HepG2 (cell line): Measurements from ENCODE around the gene OR2V2. TPM values are rescaled to one million over a fixed set of nuclear protein-coding genes. Genes with fewer than 3 reads are reported as not detected.

ENCODE experiments used
- BRCA1 ChIP-seq: sonication (generic); formaldehyde crosslinking; IDR thresholded peaks from 2 replicates; pipeline ENCODE4 v1.4.0; 2020; ENCODE audit warnings: missing genetic modification reagents
- CHCHD3 ChIP-seq: sonication (generic); formaldehyde crosslinking; IDR thresholded peaks from 2 replicates; pipeline ENCODE4 v1.8.0; 2022; ENCODE audit warnings: mild to moderate bottlenecking, missing genetic modification reagents, moderate library complexity
- CREB1 ChIP-seq, 2 experiments: fragments of 450-650 bp in 1 of 2; IDR thresholded peaks; 2 replicates each; pipeline ENCODE4 v1.6.1; 2016 to 2017; ENCODE audit warnings: control low read depth in 1 of 2, mild to moderate bottlenecking in 1 of 2, missing compliant biosample characterization in 1 of 2, missing genetic modification characterization in 1 of 2
- NFKB2 ChIP-seq: sonication (generic); formaldehyde crosslinking; IDR thresholded peaks from 2 replicates; pipeline ENCODE4 v1.4.0; 2020; ENCODE audit warnings: missing genetic modification reagents, borderline replicate concordance
- NR2C2 ChIP-seq: sonication (generic); formaldehyde crosslinking; IDR thresholded peaks from 2 replicates; pipeline ENCODE4 v1.4.0; 2020; ENCODE audit warnings: missing genetic modification reagents, mild to moderate bottlenecking, moderate library complexity, borderline replicate concordance
- PLRG1 ChIP-seq: fragments of 450-650 bp; conservative IDR thresholded peaks from 2 replicates; pipeline ENCODE4 v1.6.1; 2016
- POLR2AphosphoS2 ChIP-seq: IDR thresholded peaks from 2 replicates; pipeline ENCODE4 v1.6.1; 2011; ENCODE audit warnings: low read depth, low read length, improper control_type of control experiment
- REL ChIP-seq: sonication (generic); formaldehyde crosslinking; conservative IDR thresholded peaks from 2 replicates; pipeline ENCODE4 v1.8.0; 2022; ENCODE audit warnings: mild to moderate bottlenecking, missing genetic modification reagents, moderate library complexity
- SP140L ChIP-seq: sonication (generic); formaldehyde crosslinking; IDR thresholded peaks from 2 replicates; pipeline ENCODE4 v1.4.0; 2020; ENCODE audit warnings: missing genetic modification reagents, borderline replicate concordance
- ZNF232 ChIP-seq: sonication (generic); formaldehyde crosslinking; IDR thresholded peaks from 2 replicates; pipeline ENCODE4 v1.4.0; 2020; ENCODE audit warnings: missing genetic modification reagents, borderline replicate concordance
- ZNF24 ChIP-seq: fragments of 450-650 bp; IDR thresholded peaks from 2 replicates; pipeline ENCODE4 v1.6.1; 2017; ENCODE audit warnings: antibody characterized with exemption, mild to moderate bottlenecking
- ZNF296 ChIP-seq: sonication (generic); formaldehyde crosslinking; conservative IDR thresholded peaks from 2 replicates; pipeline ENCODE4 v1.5.0; 2020; ENCODE audit warnings: mild to moderate bottlenecking, missing genetic modification reagents
- ZNF430 ChIP-seq: sonication (generic); formaldehyde crosslinking; IDR thresholded peaks from 2 replicates; pipeline ENCODE4 v1.9.0; 2021; ENCODE audit warnings: mild to moderate bottlenecking, missing genetic modification reagents
- ZNF839 ChIP-seq: sonication (generic); formaldehyde crosslinking; IDR thresholded peaks from 2 replicates; pipeline ENCODE4 v1.4.0; 2020; ENCODE audit warnings: missing genetic modification reagents, mild to moderate bottlenecking, borderline replicate concordance
- ZNF850 ChIP-seq: sonication (generic); formaldehyde crosslinking; conservative IDR thresholded peaks from 2 replicates; pipeline ENCODE4 v1.9.0; 2021; ENCODE audit warnings: mild to moderate bottlenecking, missing genetic modification reagents
- ZNF883 ChIP-seq: sonication (generic); formaldehyde crosslinking; IDR thresholded peaks from 2 replicates; pipeline ENCODE4 v1.5.1; 2020; ENCODE audit warnings: mild to moderate bottlenecking, missing genetic modification reagents; ENCODE audit errors: not compliant biosample characterization
- polyA plus RNA-seq, 8 experiments: library from polyadenylated mRNA; depleted of rRNA in 3 of 8; stranded (reverse) in 7 of 8; unstranded in 1 of 8; fragments of >200 nt; fragmentation: Illumina TruSeq in 4 of 8; extraction: Trizol in 4 of 8; gene quantifications; 2 replicates each; pipeline versions ENCODE4 v1.2.1 to v1.2.3, GENCODE V29; 2011 to 2016; ENCODE audit warnings: low read depth in 4 of 8, missing spikeins in 1 of 8, mixed read lengths in 1 of 8; ENCODE audit not compliant: insufficient read depth in 1 of 8
- total RNA-seq, 5 experiments: library from RNA; depleted of rRNA; stranded (reverse); fragments of >200 nt; fragmentation: Illumina TruSeq; extraction: Trizol; gene quantifications; 2 replicates each; pipeline ENCODE4 v1.2.3, GENCODE V29; 2016; ENCODE audit warnings: low read depth in 1 of 5
- TF ChIP-seq, protein P1 (sequence below): sonication (generic); formaldehyde crosslinking; IDR thresholded peaks from 2 replicates; pipeline ENCODE4 v1.5.1; 2020; ENCODE audit warnings: mild to moderate bottlenecking, moderate library complexity, missing genetic modification reagents
- TF ChIP-seq, protein P2 (sequence below): sonication (generic); formaldehyde crosslinking; IDR thresholded peaks from 2 replicates; pipeline ENCODE4 v1.5.0; 2020; ENCODE audit warnings: missing genetic modification reagents, mild to moderate bottlenecking, borderline replicate concordance
- TF ChIP-seq, protein P3 (sequence below): IDR thresholded peaks from 2 replicates; pipeline ENCODE4 v1.6.1; 2016; ENCODE audit warnings: low read depth, missing genetic modification reagents, missing compliant biosample characterization
- TF ChIP-seq, protein P4 (sequence below): sonication (generic); formaldehyde crosslinking; IDR thresholded peaks from 2 replicates; pipeline ENCODE4 v1.5.1; 2020; ENCODE audit warnings: missing genetic modification reagents, mild to moderate bottlenecking, borderline replicate concordance

Gene OR2V2
- total and polyA plus RNA-seq, 2 of the 13 experiments (the other 11 are each of a cell fraction or from before 2014, with no cell fraction given): not detected

DNA sequence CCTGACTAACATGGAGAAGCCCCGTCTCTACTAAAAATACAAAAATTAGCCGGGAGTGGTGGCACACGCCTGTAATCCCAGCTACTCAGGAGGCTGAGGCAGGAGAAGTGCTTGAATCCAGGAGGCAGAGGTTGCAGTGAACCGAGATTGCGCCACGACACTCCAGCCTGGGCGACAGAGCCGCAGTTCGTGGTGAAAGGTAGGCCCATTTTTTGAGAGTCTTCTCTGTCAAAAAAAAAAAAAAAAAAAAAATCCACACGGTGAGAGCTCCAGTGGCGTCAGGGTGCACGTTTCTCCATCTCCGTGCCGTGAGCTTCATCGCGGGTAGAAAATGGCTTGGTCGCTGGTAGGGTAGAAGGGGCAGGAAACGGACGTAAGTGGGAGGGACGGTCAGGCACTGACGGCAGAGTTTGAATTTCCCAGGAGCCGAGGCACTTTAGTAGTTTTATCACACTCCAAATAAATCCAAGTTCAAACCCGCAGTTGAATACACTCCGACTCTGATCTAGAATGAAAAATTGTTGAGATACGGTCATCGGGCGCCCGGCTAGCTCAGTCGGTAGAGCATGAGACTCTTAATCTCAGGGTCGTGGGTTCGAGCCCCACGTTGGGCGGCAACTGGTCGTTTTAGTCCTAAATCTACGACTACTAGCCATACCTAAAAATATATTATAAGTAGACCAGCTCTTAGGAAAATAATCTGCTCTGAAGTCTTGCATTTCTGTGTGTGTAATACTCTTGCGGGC, 60.0 kb downstream of the OR2V2 start (continued):
- TF ChIP-seq, protein P1, sequence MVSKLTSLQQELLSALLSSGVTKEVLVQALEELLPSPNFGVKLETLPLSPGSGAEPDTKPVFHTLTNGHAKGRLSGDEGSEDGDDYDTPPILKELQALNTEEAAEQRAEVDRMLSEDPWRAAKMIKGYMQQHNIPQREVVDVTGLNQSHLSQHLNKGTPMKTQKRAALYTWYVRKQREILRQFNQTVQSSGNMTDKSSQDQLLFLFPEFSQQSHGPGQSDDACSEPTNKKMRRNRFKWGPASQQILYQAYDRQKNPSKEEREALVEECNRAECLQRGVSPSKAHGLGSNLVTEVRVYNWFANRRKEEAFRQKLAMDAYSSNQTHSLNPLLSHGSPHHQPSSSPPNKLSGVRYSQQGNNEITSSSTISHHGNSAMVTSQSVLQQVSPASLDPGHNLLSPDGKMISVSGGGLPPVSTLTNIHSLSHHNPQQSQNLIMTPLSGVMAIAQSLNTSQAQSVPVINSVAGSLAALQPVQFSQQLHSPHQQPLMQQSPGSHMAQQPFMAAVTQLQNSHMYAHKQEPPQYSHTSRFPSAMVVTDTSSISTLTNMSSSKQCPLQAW (CRISPR knock-in tag): no peak; the same call in 1 of the 2 replicates
- TF ChIP-seq ZNF839 (CRISPR knock-in tag): no peak
- TF ChIP-seq SP140L (CRISPR knock-in tag): no peak
- no peak for TF ChIP-seq ZNF883 (CRISPR knock-in tag)
- TF ChIP-seq POLR2AphosphoS2: no peak
- TF ChIP-seq, protein P2, sequence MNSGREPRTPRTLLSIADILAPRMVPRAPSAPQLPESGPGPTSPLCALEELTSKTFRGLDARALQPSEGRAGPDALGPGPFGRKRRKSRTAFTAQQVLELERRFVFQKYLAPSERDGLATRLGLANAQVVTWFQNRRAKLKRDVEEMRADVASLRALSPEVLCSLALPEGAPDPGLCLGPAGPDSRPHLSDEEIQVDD (CRISPR knock-in tag): no peak
- TF ChIP-seq, protein P3, sequence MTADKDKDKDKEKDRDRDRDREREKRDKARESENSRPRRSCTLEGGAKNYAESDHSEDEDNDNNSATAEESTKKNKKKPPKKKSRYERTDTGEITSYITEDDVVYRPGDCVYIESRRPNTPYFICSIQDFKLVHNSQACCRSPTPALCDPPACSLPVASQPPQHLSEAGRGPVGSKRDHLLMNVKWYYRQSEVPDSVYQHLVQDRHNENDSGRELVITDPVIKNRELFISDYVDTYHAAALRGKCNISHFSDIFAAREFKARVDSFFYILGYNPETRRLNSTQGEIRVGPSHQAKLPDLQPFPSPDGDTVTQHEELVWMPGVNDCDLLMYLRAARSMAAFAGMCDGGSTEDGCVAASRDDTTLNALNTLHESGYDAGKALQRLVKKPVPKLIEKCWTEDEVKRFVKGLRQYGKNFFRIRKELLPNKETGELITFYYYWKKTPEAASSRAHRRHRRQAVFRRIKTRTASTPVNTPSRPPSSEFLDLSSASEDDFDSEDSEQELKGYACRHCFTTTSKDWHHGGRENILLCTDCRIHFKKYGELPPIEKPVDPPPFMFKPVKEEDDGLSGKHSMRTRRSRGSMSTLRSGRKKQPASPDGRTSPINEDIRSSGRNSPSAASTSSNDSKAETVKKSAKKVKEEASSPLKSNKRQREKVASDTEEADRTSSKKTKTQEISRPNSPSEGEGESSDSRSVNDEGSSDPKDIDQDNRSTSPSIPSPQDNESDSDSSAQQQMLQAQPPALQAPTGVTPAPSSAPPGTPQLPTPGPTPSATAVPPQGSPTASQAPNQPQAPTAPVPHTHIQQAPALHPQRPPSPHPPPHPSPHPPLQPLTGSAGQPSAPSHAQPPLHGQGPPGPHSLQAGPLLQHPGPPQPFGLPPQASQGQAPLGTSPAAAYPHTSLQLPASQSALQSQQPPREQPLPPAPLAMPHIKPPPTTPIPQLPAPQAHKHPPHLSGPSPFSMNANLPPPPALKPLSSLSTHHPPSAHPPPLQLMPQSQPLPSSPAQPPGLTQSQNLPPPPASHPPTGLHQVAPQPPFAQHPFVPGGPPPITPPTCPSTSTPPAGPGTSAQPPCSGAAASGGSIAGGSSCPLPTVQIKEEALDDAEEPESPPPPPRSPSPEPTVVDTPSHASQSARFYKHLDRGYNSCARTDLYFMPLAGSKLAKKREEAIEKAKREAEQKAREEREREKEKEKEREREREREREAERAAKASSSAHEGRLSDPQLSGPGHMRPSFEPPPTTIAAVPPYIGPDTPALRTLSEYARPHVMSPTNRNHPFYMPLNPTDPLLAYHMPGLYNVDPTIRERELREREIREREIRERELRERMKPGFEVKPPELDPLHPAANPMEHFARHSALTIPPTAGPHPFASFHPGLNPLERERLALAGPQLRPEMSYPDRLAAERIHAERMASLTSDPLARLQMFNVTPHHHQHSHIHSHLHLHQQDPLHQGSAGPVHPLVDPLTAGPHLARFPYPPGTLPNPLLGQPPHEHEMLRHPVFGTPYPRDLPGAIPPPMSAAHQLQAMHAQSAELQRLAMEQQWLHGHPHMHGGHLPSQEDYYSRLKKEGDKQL: no peak; the same call in 1 of the 2 replicates
- TF ChIP-seq CHCHD3 (CRISPR knock-in tag): 0 out of 2 replicates have a peak, but pooled peaks have one; percentile 45
- no peak for TF ChIP-seq ZNF850 (CRISPR knock-in tag)
- peak; percentile 98 for TF ChIP-seq ZNF24
- no peak for TF ChIP-seq ZNF232 (CRISPR knock-in tag)
- no peak for TF ChIP-seq PLRG1
- TF ChIP-seq NR2C2 (CRISPR knock-in tag): no peak
- TF ChIP-seq REL (CRISPR knock-in tag): 0 out of 2 replicates have a peak, but pooled peaks have one; percentile 3
- 0 out of 2 replicates have a peak, but pooled peaks have one; percentile 42 for TF ChIP-seq ZNF430 (CRISPR knock-in tag)
- 0 out of 2 replicates have a peak, but pooled peaks have one; percentile 17 for TF ChIP-seq NFKB2 (CRISPR knock-in tag)
- TF ChIP-seq, protein P4, sequence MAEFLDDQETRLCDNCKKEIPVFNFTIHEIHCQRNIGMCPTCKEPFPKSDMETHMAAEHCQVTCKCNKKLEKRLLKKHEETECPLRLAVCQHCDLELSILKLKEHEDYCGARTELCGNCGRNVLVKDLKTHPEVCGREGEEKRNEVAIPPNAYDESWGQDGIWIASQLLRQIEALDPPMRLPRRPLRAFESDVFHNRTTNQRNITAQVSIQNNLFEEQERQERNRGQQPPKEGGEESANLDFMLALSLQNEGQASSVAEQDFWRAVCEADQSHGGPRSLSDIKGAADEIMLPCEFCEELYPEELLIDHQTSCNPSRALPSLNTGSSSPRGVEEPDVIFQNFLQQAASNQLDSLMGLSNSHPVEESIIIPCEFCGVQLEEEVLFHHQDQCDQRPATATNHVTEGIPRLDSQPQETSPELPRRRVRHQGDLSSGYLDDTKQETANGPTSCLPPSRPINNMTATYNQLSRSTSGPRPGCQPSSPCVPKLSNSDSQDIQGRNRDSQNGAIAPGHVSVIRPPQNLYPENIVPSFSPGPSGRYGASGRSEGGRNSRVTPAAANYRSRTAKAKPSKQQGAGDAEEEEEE: no peak
- no peak for TF ChIP-seq ZNF296
- TF ChIP-seq CREB1 (IDR thresholded peaks at IDR 0.05): no peak
- TF ChIP-seq CREB1 (CRISPR knock-in tag; IDR thresholded peaks at IDR 0.05): no peak
- no peak for TF ChIP-seq BRCA1 (CRISPR knock-in tag)
